Astrocyte (in vitro differentiated cells and primary cell): ENCODE results near the gene C1QTNF2. TPM values are rescaled to one million over a fixed set of nuclear protein-coding genes. Genes with fewer than 3 reads are reported as not detected.
A peak's percentile ranks its signal among the peaks of the same experiment; 100 is the strongest.

Experiments used
- DNase-seq: peaks from one replicate; pipeline ENCODE4 v3.0.0-alpha.2; 2010; ENCODE audit warnings: low read depth
- FAIRE-seq: peaks from 2 replicates; lab custom pipeline; 2011; peaks lifted over from hg19 to GRCh38; lab: Jason Lieb, UNC
- H2AFZ ChIP-seq: 2 replicates; pipeline ENCODE4 v1.6.0; 2012; ENCODE audit warnings: low read depth, low read length, inconsistent platforms
- H3K27ac ChIP-seq: 2 replicates; pipeline ENCODE4 v1.5.1; 2011; ENCODE audit warnings: low read depth, low read length, inconsistent platforms
- H3K27me3 ChIP-seq: 2 replicates; pipeline ENCODE4 v1.6.0; 2011; ENCODE audit warnings: low read length, inconsistent platforms; ENCODE audit not compliant: insufficient read depth
- H3K36me3 ChIP-seq: 2 replicates; pipeline ENCODE4 v1.5.1; 2011; ENCODE audit warnings: low read length, inconsistent platforms; ENCODE audit not compliant: insufficient read depth
- H3K4me1 ChIP-seq: 2 replicates; pipeline ENCODE4 v1.5.1; 2011; ENCODE audit warnings: low read length, inconsistent platforms; ENCODE audit not compliant: insufficient read depth
- H3K4me2 ChIP-seq: 2 replicates; pipeline ENCODE4 v1.6.0; 2012; ENCODE audit warnings: low read length, inconsistent platforms
- H3K4me3 ChIP-seq: 2 replicates; pipeline ENCODE4 v1.5.1; 2011; ENCODE audit warnings: low read depth, mild to moderate bottlenecking, low read length, inconsistent platforms; ENCODE audit not compliant: insufficient read depth
- H3K79me2 ChIP-seq: 2 replicates; pipeline ENCODE4 v1.6.0; 2012; ENCODE audit warnings: mild to moderate bottlenecking, low read length, inconsistent platforms; ENCODE audit not compliant: insufficient read depth
- H3K9ac ChIP-seq: 2 replicates; pipeline ENCODE4 v1.6.0; 2012; ENCODE audit warnings: mild to moderate bottlenecking, low read length, inconsistent platforms
- H3K9me3 ChIP-seq: 2 replicates; pipeline ENCODE4 v1.5.1; 2012; ENCODE audit warnings: low read depth, mild to moderate bottlenecking, low read length, inconsistent platforms; ENCODE audit not compliant: insufficient read depth
- H4K20me1 ChIP-seq: 2 replicates; pipeline ENCODE4 v1.6.0; 2012; ENCODE audit warnings: low read length, inconsistent platforms; ENCODE audit not compliant: insufficient read depth
- H3K27ac Mint-ChIP-seq: one replicate; pipeline ENCODE4 v1.8.0; 2021; ENCODE audit warnings: mild to moderate bottlenecking, mixed read lengths; ENCODE audit not compliant: unreplicated experiment
- H3K27me3 Mint-ChIP-seq: one replicate; pipeline ENCODE4 v1.8.0; 2021; ENCODE audit warnings: low read depth, mixed read lengths; ENCODE audit not compliant: unreplicated experiment
- H3K36me3 Mint-ChIP-seq: one replicate; pipeline ENCODE4 v1.8.0; 2021; ENCODE audit warnings: low read depth, mixed read lengths; ENCODE audit not compliant: unreplicated experiment
- H3K4me1 Mint-ChIP-seq: one replicate; pipeline ENCODE4 v1.8.0; 2021; ENCODE audit warnings: low read depth, mixed read lengths; ENCODE audit not compliant: unreplicated experiment
- H3K4me3 Mint-ChIP-seq: one replicate; pipeline ENCODE4 v1.8.0; 2021; ENCODE audit warnings: mild to moderate bottlenecking, moderate library complexity, mixed read lengths; ENCODE audit not compliant: unreplicated experiment
- H3K9me3 Mint-ChIP-seq: one replicate; pipeline ENCODE4 v1.8.0; 2021; ENCODE audit warnings: mild to moderate bottlenecking, mixed read lengths; ENCODE audit not compliant: unreplicated experiment
- CTCF ChIP-seq: IDR thresholded peaks from 2 replicates; pipeline ENCODE4 v1.5.1; 2011; ENCODE audit warnings: low read depth, mild to moderate bottlenecking, inconsistent platforms, low read length, moderate library complexity; ENCODE audit not compliant: insufficient read depth
- EZH2 ChIP-seq: IDR thresholded peaks from 2 replicates; pipeline ENCODE4 v1.6.1; 2012; ENCODE audit warnings: mild to moderate bottlenecking, low read length, inconsistent platforms; ENCODE audit not compliant: insufficient read depth
- total RNA-seq: library from RNA; stranded (reverse); gene quantifications from 2 replicates; pipeline ENCODE4 v1.2.1, GENCODE V29; 2021

The C1QTNF2 gene
- total RNA-seq, 1 donor from 2014 or later, result 0.64 TPM

GRCh38 chr5:160311491-160312133 lies 58.8 kb downstream of the C1QTNF2 start:
- Histone ChIP-seq H2AFZ (peak overlapping the region; percentile 94), H3K4me3 (peak overlapping the region; percentile 79), H3K4me2 (peak overlapping the region; percentile 98), H3K36me3 (peaks cover 4% of the 10 kb centered on the region), H3K27me3 (no peaks in the 10 kb centered on the region), H3K27ac (peak overlapping the region; percentile 44), H3K9me3 (no peaks in the 10 kb centered on the region), H3K4me1 (peaks cover 13% of the 10 kb centered on the region), H4K20me1 (peaks cover 41% of the 10 kb centered on the region), H3K79me2 (peaks cover 51% of the 10 kb centered on the region), H3K9ac (peak overlapping the region; percentile 81)
- Mint-ChIP-seq H3K36me3 (peaks cover 10% of the 10 kb centered on the region), H3K9me3 (peaks cover 2% of the 10 kb centered on the region), H3K4me3 (peak overlapping the region; percentile 96), H3K27me3 (no peaks in the 10 kb centered on the region), H3K4me1 (peaks cover 16% of the 10 kb centered on the region), H3K27ac (no peak overlapping the region)
- no peak for DNase-seq
- TF ChIP-seq EZH2 (no peak), CTCF (no peak)
- FAIRE-seq, result no peak

- H3K4me1 ChIP-seq, result peaks cover 8% of the 10 kb centered on the region
- Mint-ChIP-seq H3K4me3 (peak overlapping the region; percentile 96), H3K9me3 (peaks cover 2% of the 10 kb centered on the region), H3K36me3 (peaks cover 10% of the 10 kb centered on the region), H3K27ac (no peak overlapping the region), H3K4me1 (peaks cover 11% of the 10 kb centered on the region), H3K27me3 (no peaks in the 10 kb centered on the region)
- peaks cover 4% of the 10 kb centered on the region for H3K36me3 ChIP-seq
- FAIRE-seq (no peak), DNase-seq (no peak)
- H4K20me1 ChIP-seq, result peaks cover 41% of the 10 kb centered on the region
- H3K9ac ChIP-seq, result no peak overlapping the region
- TF ChIP-seq EZH2, result peak; percentile 16
- no peak for TF ChIP-seq CTCF
- no peak overlapping the region for H2AFZ ChIP-seq
- H3K27ac ChIP-seq, result no peak overlapping the region
- H3K4me3 ChIP-seq, result peak overlapping the region; percentile 79
- H3K9me3 ChIP-seq, result no peaks in the 10 kb centered on the region
- peak overlapping the region; percentile 98 for H3K4me2 ChIP-seq
- peaks cover 51% of the 10 kb centered on the region for H3K79me2 ChIP-seq
- H3K27me3 ChIP-seq, result no peaks in the 10 kb centered on the region
These were observed 59.7 kb downstream of the C1QTNF2 start for GRCh38 chr5:160310552-160311295.

DNA sequence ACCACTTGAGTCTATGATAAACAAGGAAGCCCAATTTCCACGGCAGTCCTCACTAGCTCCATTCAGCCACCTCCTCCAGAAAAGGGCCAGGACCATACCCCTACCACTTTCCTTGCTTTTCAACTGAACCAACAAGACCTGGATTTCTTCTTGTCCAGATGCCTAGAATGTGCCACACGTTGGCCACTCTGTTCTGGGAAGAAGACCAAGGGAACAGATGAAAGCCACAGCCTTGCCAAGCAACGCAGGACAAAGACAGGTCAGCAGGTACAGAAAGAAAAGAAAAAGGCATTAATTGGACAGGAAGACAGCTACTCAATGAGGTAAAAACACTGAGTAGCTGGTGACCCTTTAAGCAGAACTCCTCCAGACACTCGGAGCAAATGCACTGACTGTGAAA lies 60.3 kb downstream of the C1QTNF2 start:
- H3K9ac ChIP-seq, result no peak overlapping the region
- FAIRE-seq, result no peak
- H3K27ac Mint-ChIP-seq, result no peak overlapping the region
- H3K27me3 Mint-ChIP-seq, result no peaks in the 10 kb centered on the region
- DNase-seq, result no peak
- H3K4me1 ChIP-seq, result peaks cover 6% of the 10 kb centered on the region
- H3K4me3 ChIP-seq, result no peak overlapping the region
- H2AFZ ChIP-seq, result no peak overlapping the region
- H3K9me3 ChIP-seq, result no peaks in the 10 kb centered on the region
- peak overlapping the region; percentile 96 for H3K4me3 Mint-ChIP-seq
- no peak overlapping the region for H3K27ac ChIP-seq
- H3K79me2 ChIP-seq, result peaks cover 55% of the 10 kb centered on the region
- H3K9me3 Mint-ChIP-seq, result peaks cover 2% of the 10 kb centered on the region
- no peak overlapping the region for H3K4me2 ChIP-seq
- peaks cover 10% of the 10 kb centered on the region for H3K36me3 Mint-ChIP-seq
- no peaks in the 10 kb centered on the region for H3K27me3 ChIP-seq
- H3K36me3 ChIP-seq, result peaks cover 4% of the 10 kb centered on the region
- H3K4me1 Mint-ChIP-seq, result peaks cover 9% of the 10 kb centered on the region
- no peak for TF ChIP-seq CTCF
- TF ChIP-seq EZH2, result no peak
- peaks cover 44% of the 10 kb centered on the region for H4K20me1 ChIP-seq
